Loucy (cell line): ENCODE results near the gene NFATC3.

ENCODE experiments used
- H2AFZ ChIP-seq: fragments of 200-600 bp; sonication (generic); 2 replicates; pipeline ENCODE4 v1.6.0; 2016; ENCODE audit warnings: antibody characterized with exemption, mild to moderate bottlenecking, low read length, moderate library complexity
- H3F3A ChIP-seq: fragments of 200-600 bp; 2 replicates; pipeline ENCODE4 v1.6.0; 2016; ENCODE audit warnings: antibody characterized with exemption, low read depth, mild to moderate bottlenecking
- H3K27me3 ChIP-seq: fragments of 200-600 bp; sonication (generic); 2 replicates; pipeline ENCODE4 v1.6.1; 2014; ENCODE audit warnings: low read length, mild to moderate bottlenecking; ENCODE audit not compliant: insufficient read depth, poor library complexity, severe bottlenecking
- H3K36me3 ChIP-seq: fragments of 200-600 bp; sonication (generic); 2 replicates; pipeline ENCODE4 v1.6.1; 2016; ENCODE audit warnings: low read length; ENCODE audit not compliant: insufficient read depth
- H3K4me1 ChIP-seq: fragments of 200-600 bp; sonication (generic); 2 replicates; pipeline ENCODE4 v1.5.1; 2014; ENCODE audit warnings: low read length, mild to moderate bottlenecking; ENCODE audit not compliant: insufficient read depth, poor library complexity, severe bottlenecking
- H3K4me2 ChIP-seq: fragments of 200-600 bp; sonication (generic); 2 replicates; pipeline ENCODE4 v1.6.0; 2014; ENCODE audit warnings: antibody characterized with exemption, low read length, low read depth, mild to moderate bottlenecking; ENCODE audit not compliant: poor library complexity, severe bottlenecking
- H3K4me3 ChIP-seq: fragments of 200-600 bp; sonication (generic); 2 replicates; pipeline ENCODE4 v1.5.1; 2014; ENCODE audit warnings: low read length, mild to moderate bottlenecking, mixed read lengths; ENCODE audit not compliant: poor library complexity, severe bottlenecking
- H3K79me2 ChIP-seq: fragments of 200-600 bp; sonication (generic); 2 replicates; pipeline ENCODE4 v1.6.1; 2014; ENCODE audit warnings: low read length; ENCODE audit not compliant: insufficient read depth
- H3K9ac ChIP-seq: fragments of 200-600 bp; sonication (generic); 2 replicates; pipeline ENCODE4 v1.6.0; 2014; ENCODE audit warnings: mild to moderate bottlenecking, low read depth, low read length, moderate library complexity; ENCODE audit not compliant: poor library complexity, severe bottlenecking
- H3K9me2 ChIP-seq: fragments of 200-600 bp; sonication (generic); replicated peaks from 2 replicates; pipeline ENCODE4 v1.6.1; 2016; ENCODE audit warnings: low read depth, low read length, mixed read lengths
- H3K9me3 ChIP-seq: fragments of 200-600 bp; sonication (generic); 2 replicates; pipeline ENCODE4 v1.6.1; 2014; ENCODE audit warnings: mild to moderate bottlenecking, antibody characterized with exemption, low read length, low read depth; ENCODE audit not compliant: insufficient read depth
- H4K20me1 ChIP-seq: fragments of 200-600 bp; sonication (generic); 2 replicates; pipeline ENCODE4 v1.6.0; 2014; ENCODE audit warnings: antibody characterized with exemption, low read length, mild to moderate bottlenecking; ENCODE audit not compliant: insufficient read depth, poor library complexity, severe bottlenecking
- CTCF ChIP-seq: fragments of 200-600 bp; sonication (generic); conservative IDR thresholded peaks from 2 replicates; pipeline ENCODE4 v1.5.1; 2014; ENCODE audit warnings: mild to moderate bottlenecking, antibody characterized with exemption, low read length
- EZH2phosphoT487 ChIP-seq: fragments of 200-600 bp; IDR thresholded peaks from 2 replicates; pipeline ENCODE4 v1.6.1; 2018; ENCODE audit warnings: antibody characterized with exemption, mild to moderate bottlenecking, moderate library complexity, borderline replicate concordance

The NFATC3 gene

GRCh38 chr16:68126395-68126794 is 41.2 kb downstream of the NFATC3 start:
- Histone ChIP-seq H3K4me2 (no peak overlapping the region), H2AFZ (no peak overlapping the region), H4K20me1 (peaks cover 90% of the 10 kb centered on the region), H3K4me3 (no peak overlapping the region), H3K9me2 (no peaks in the 10 kb centered on the region), H3K27me3 (no peaks in the 10 kb centered on the region), H3K4me1 (no peaks in the 10 kb centered on the region), H3K9me3 (no peaks in the 10 kb centered on the region), H3K79me2 (peaks cover 95% of the 10 kb centered on the region), H3F3A (no peaks in the 10 kb centered on the region; the same call in 1 of the 2 replicates), H3K9ac (no peak overlapping the region), H3K36me3 (peaks cover 60% of the 10 kb centered on the region; the same call in 1 of the 2 replicates)
- TF ChIP-seq EZH2phosphoT487 (no peak), CTCF (no peak)

- Histone ChIP-seq H3K4me2 (no peak overlapping the region), H3K9me2 (no peaks in the 10 kb centered on the region), H3K9me3 (no peaks in the 10 kb centered on the region), H4K20me1 (peaks cover 91% of the 10 kb centered on the region), H2AFZ (no peak overlapping the region), H3K4me3 (no peak overlapping the region), H3K4me1 (no peaks in the 10 kb centered on the region), H3F3A (no peaks in the 10 kb centered on the region; the same call in 1 of the 2 replicates), H3K27me3 (no peaks in the 10 kb centered on the region), H3K79me2 (peaks cover 95% of the 10 kb centered on the region), H3K9ac (no peak overlapping the region), H3K36me3 (peaks cover 65% of the 10 kb centered on the region; the same call in 1 of the 2 replicates)
- TF ChIP-seq CTCF (no peak), EZH2phosphoT487 (no peak)
Measured at GRCh38 chr16:68128577-68129305, 43.6 kb downstream of the NFATC3 start.

GRCh38 chr16:68130520-68130919 is 45.4 kb downstream of the NFATC3 start:
- H3K4me2 ChIP-seq = no peak overlapping the region
- H3K4me3 ChIP-seq = no peak overlapping the region
- no peak overlapping the region for H2AFZ ChIP-seq
- no peaks in the 10 kb centered on the region for H3K9me3 ChIP-seq
- H3K9me2 ChIP-seq = no peaks in the 10 kb centered on the region
- H3K4me1 ChIP-seq = no peaks in the 10 kb centered on the region
- peaks cover 91% of the 10 kb centered on the region for H3K79me2 ChIP-seq
- H3K27me3 ChIP-seq = no peaks in the 10 kb centered on the region
- TF ChIP-seq CTCF (no peak), EZH2phosphoT487 (no peak)
- H3K36me3 ChIP-seq = peaks cover 75% of the 10 kb centered on the region; the same call in 1 of the 2 replicates
- no peaks in the 10 kb centered on the region; the same call in 1 of the 2 replicates for H3F3A ChIP-seq
- peaks cover 93% of the 10 kb centered on the region for H4K20me1 ChIP-seq
- H3K9ac ChIP-seq = no peak overlapping the region
